Measurements from ENCODE around the gene NADSYN1. TPM values are rescaled to one million over a fixed set of nuclear protein-coding genes. Genes with fewer than 3 reads are reported as not detected.

The NADSYN1 gene
- polyA plus RNA-seq, 3 donors = 44.1 to 162 (median 44.8) TPM

DNA sequence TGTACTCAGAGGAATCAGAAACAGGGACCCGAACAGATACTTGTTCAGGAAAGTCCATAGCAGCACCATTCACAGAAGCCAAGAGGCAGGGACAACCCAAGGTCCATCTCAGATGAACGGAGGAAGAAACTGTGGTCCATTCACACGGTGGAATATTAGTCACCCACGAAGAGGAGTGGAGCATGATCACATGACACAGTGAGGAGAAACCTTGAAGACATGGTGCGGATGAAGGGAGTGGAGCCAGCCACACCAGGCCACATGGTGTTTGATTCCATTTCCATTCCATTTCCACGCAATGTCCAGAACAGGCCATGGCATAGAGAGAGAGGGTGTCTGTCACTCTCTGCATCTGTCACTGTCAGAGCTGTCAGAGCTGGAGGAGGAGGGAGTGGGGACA, 30.7 kb downstream of the NADSYN1 start:
- peak overlapping the region in 1 of 7 donors; percentile 65 for H3K27ac Mint-ChIP-seq
- intact Hi-C loops (cut with micrococcal nuclease) = no loop called here
- TF ChIP-seq, protein P1, sequence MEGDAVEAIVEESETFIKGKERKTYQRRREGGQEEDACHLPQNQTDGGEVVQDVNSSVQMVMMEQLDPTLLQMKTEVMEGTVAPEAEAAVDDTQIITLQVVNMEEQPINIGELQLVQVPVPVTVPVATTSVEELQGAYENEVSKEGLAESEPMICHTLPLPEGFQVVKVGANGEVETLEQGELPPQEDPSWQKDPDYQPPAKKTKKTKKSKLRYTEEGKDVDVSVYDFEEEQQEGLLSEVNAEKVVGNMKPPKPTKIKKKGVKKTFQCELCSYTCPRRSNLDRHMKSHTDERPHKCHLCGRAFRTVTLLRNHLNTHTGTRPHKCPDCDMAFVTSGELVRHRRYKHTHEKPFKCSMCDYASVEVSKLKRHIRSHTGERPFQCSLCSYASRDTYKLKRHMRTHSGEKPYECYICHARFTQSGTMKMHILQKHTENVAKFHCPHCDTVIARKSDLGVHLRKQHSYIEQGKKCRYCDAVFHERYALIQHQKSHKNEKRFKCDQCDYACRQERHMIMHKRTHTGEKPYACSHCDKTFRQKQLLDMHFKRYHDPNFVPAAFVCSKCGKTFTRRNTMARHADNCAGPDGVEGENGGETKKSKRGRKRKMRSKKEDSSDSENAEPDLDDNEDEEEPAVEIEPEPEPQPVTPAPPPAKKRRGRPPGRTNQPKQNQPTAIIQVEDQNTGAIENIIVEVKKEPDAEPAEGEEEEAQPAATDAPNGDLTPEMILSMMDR (IDR thresholded peaks at IDR 0.05) = no peak
- H3K4me1 Mint-ChIP-seq = no peaks in the 10 kb centered on the region
- H3K9me3 ChIP-seq (replicated peaks in 1 of 2; ENCODE audit: control insufficient read depth in 1 of 2, insufficient read depth in 1 of 2, low read length in 2 of 2) = no peaks in the 10 kb centered on the region
- no peaks in the 10 kb centered on the region for H3K9me3 Mint-ChIP-seq
- H4K20me1 ChIP-seq (ENCODE audit: insufficient read depth, low read length) = no peaks in the 10 kb centered on the region
- peaks cover 91 to 97% of the 10 kb centered on the region in 2 donors for H3K36me3 Mint-ChIP-seq
- no peak overlapping the region for H3K9ac ChIP-seq (ENCODE audit: insufficient read depth, low read length, poor library complexity, severe bottlenecking)
- no peak overlapping the region for H2AFZ ChIP-seq (ENCODE audit: insufficient read depth, low read depth, low read length, poor library complexity, severe bottlenecking)
- no peak for DNase-seq
- H3K4me3 Mint-ChIP-seq = no peak overlapping the region
- H3K4me3 ChIP-seq (replicated peaks in 1 of 3; ENCODE audit: low read depth in 2 of 3, low read length in 3 of 3) = no peak overlapping the region
- H3K27me3 ChIP-seq (ENCODE audit: control insufficient read depth in 2 of 2, insufficient read depth in 2 of 2, low read length in 2 of 2) = no peaks in the 10 kb centered on the region
- no peak overlapping the region for H3K27ac ChIP-seq (ENCODE audit: low read depth in 1 of 2, low read length in 2 of 2)
- WGBS (ENCODE audit: insufficient coverage) = 95% methylated on average over 4 of the region's 6 CpGs
- no peaks in the 10 kb centered on the region for H3K4me1 ChIP-seq (ENCODE audit: control insufficient read depth in 1 of 2, insufficient read depth in 2 of 2, low read length in 2 of 2)
- H3K36me3 ChIP-seq (replicated peaks in 1 of 2; ENCODE audit: control insufficient read depth in 1 of 2, insufficient read depth in 2 of 2, low read length in 2 of 2) = peaks cover 91 to 98% of the 10 kb centered on the region in 2 donors
- no peaks in the 10 kb centered on the region for H3K79me2 ChIP-seq (ENCODE audit: insufficient read depth, low read length)
- no peaks in the 10 kb centered on the region for H3K27me3 Mint-ChIP-seq (ENCODE audit: low read depth in 3 of 3)
- H3K4me2 ChIP-seq (replicated peaks; ENCODE audit: extremely low read depth, low read length, poor library complexity, severe bottlenecking) = no peak overlapping the region

DNA sequence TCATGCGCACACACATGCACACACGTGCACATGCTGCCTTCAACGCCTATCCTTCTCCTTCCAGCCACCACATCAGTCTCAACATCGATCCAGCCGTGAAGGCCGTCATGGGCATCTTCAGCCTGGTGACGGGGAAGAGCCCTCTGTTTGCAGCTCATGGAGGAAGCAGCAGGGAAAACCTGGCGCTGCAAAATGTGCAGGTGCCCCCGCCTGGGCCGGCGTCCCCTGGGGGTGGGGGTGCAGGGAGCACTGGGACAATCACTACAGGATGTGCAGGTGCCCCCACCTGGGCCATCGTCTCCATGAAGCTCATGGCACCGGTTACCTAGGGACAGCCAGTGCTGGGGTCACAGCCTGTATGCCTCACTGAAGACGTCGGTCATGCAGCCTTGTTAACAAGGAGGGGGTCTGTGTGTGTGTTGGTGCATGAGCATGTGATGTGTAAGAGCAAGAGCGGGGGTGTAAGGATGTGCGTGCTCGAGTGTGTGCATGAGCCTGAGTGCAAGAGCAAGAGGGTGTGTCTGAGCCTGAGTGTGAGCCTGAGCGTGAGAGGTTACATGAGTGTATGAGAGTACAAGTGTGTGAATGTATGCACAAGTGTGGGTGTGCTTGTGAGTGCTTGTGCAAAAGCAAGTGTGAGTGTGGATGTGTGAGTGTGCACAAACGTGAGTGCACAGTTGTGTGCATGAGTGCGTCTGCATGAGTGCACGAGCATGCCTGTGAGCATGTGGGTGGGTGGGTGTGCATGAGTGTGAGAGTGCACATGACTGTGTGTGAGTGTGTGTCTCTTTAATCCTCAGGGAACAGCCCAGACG, 31.5 kb downstream of the NADSYN1 start:
- no peak for DNase-seq
- Mint-ChIP-seq H3K27ac (peak overlapping the region in 2 of 7 donors; percentile 1 to 19), H3K9me3 (no peaks in the 10 kb centered on the region), H3K36me3 (peaks cover 91 to 97% of the 10 kb centered on the region in 2 donors), H3K4me3 (no peak overlapping the region), H3K27me3 (ENCODE audit: low read depth in 3 of 3) (no peaks in the 10 kb centered on the region), H3K4me1 (no peaks in the 10 kb centered on the region)
- H3K4me3 ChIP-seq (replicated peaks in 1 of 3; ENCODE audit: low read depth in 2 of 3, low read length in 3 of 3) = no peak overlapping the region
- WGBS (ENCODE audit: insufficient coverage) = 96% methylated on average over 19 of the region's 23 CpGs
- no peaks in the 10 kb centered on the region for H4K20me1 ChIP-seq (ENCODE audit: insufficient read depth, low read length)
- H3K9me3 ChIP-seq (replicated peaks in 1 of 2; ENCODE audit: control insufficient read depth in 1 of 2, insufficient read depth in 1 of 2, low read length in 2 of 2) = no peaks in the 10 kb centered on the region
- no peak overlapping the region for H2AFZ ChIP-seq (ENCODE audit: insufficient read depth, low read depth, low read length, poor library complexity, severe bottlenecking)
- H3K27ac ChIP-seq (ENCODE audit: low read depth in 1 of 2, low read length in 2 of 2) = no peak overlapping the region
- intact Hi-C loops (cut with micrococcal nuclease) = no loop called here
- no peak overlapping the region for H3K4me2 ChIP-seq (replicated peaks; ENCODE audit: extremely low read depth, low read length, poor library complexity, severe bottlenecking)
- H3K36me3 ChIP-seq (replicated peaks in 1 of 2; ENCODE audit: control insufficient read depth in 1 of 2, insufficient read depth in 2 of 2, low read length in 2 of 2) = peaks cover 91 to 98% of the 10 kb centered on the region in 2 donors
- H3K9ac ChIP-seq (ENCODE audit: insufficient read depth, low read length, poor library complexity, severe bottlenecking) = no peak overlapping the region
- H3K4me1 ChIP-seq (ENCODE audit: control insufficient read depth in 1 of 2, insufficient read depth in 2 of 2, low read length in 2 of 2) = no peaks in the 10 kb centered on the region
- no peaks in the 10 kb centered on the region for H3K27me3 ChIP-seq (ENCODE audit: control insufficient read depth in 2 of 2, insufficient read depth in 2 of 2, low read length in 2 of 2)
- no peaks in the 10 kb centered on the region for H3K79me2 ChIP-seq (ENCODE audit: insufficient read depth, low read length)
- TF ChIP-seq, protein P1 (IDR thresholded peaks at IDR 0.05) = no peak

All from CD14-positive monocyte (primary cell).